HG03045 (cell line): ENCODE data around the gene DAD1.
"Not testable (repeated sequence)": the region's sequence is repeated elsewhere in the genome, so short reads cannot be mapped to it uniquely, and the experiment has no call there.

Experiments
- ATAC-seq: cut with Tn5 transposase; IDR thresholded peaks from one replicate; pipeline ENCODE4 v1.9.1; 2021; ENCODE audit warnings: mild to moderate bottlenecking, moderate library complexity; ENCODE audit not compliant: unreplicated experiment

Gene DAD1

DNA sequence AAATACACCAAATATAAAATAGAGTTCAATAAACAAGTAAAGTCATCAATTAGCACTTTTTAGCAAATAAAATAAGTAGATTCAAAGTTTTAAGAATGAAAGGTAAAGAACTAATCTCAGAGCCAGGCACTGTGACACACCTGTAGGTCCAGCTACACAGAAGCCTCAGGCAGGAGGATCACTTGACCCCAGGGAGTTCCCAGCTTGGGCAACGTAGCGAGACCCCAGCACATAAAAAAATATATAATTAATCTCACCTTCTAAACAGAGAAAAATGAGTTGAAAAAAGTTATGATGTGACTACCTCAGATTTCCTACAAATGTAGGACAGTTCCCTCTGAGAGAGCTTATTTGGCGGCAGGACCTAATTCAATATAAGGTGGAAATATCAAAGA, 19.3 kb downstream of the DAD1 start:
- no peak for ATAC-seq

GRCh38 chr14:22569106-22569736, 19.8 kb downstream of the DAD1 start:
- no peak for ATAC-seq

- ATAC-seq = no peak
These were observed 21.6 kb downstream of the DAD1 start for GRCh38 chr14:22567437-22567836.

DNA sequence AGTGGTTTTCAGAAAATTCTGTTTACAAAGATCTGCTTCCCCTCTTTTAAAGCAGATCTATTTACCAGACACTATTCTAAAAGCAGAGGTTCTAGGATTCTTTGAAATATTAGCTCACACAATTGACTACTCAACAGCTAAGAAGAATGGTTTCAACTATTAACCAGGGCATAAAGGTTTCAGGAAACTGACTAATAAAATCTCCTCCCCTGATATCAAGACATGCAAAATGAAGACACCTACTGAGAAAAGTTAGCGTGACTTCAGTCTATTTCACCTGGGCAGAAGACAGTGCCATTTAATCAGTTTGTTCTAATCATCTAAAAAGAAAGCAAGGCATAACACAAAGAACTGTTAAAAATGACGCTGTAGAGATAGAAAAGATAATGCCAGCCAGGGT, 22.2 kb downstream of the DAD1 start:
- ATAC-seq = no peak

DNA sequence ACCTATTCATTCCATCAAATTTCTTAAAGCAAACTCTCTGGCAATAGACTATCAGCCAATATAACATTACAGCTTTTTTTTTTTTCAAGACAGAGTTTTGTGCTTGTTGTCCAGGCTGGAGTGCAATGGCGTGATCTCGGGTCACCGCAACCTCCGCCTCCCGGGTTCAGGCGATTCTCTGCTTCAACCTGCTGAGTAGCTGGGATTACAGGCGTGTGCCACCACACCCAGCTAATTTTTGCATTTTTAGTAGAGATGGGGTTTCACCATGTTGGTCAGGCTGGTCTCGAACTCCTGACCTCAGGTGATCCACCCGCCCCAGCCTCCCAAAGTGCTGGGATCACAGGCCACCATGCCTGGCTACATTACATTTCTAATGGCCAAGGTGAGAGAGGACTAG, 22.8 kb downstream of the DAD1 start:
- ATAC-seq = not testable (repeated sequence)

DNA sequence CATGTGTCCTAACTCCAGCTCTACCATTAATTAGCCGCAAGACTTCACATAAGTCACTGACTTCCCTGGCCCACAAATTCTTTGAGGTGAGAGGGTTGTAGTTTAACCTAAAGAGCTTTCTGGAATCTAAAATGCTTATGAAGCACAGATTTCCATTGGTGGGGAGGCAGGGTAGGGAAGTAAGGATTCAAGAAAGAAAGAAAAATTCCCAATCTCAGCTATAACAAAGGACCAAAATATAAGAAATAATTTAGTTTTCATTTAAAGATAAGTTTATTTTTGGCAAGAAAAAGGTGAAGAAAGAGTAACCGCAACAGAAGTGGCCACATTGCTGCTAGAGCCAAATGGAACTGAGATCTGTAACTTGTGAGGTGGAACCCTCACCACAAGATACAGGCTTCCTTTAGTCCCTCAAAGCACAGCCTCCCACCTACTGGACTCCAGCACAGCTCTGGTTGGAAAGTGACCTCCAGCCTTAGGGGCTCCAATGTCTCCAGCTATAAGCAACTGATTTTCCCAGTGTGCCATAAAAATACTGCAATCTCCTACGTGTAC, 23.6 kb downstream of the DAD1 start:
- no peak for ATAC-seq

DNA sequence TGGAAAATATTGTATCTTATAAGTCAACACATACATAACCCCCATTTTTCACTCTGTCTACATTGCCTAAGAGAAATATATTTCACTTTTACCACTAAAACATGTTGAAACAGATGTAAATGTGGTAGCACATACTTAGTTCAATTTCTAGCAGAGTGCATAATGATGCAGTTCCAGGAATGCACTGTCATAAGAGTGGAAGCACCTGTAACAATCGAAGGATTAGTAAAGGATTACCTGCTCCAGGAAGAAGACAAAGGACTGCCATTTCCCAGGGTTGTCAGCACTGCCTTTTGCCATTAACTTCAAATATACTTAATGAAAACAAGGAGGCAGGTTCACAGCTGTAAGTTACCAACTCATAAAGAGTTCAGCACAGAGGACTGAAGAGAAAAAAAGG, 24.6 kb downstream of the DAD1 start:
- ATAC-seq = no peak

GRCh38 chr14:22563987-22564386, 25.0 kb downstream of the DAD1 start:
- peak; percentile 43 for ATAC-seq

GRCh38 chr14:22561661-22562579, 27.1 kb downstream of the DAD1 start:
- ATAC-seq = no peak

- ATAC-seq = no peak
These were observed 27.7 kb downstream of the DAD1 start for GRCh38 chr14:22561366-22561660.

DNA sequence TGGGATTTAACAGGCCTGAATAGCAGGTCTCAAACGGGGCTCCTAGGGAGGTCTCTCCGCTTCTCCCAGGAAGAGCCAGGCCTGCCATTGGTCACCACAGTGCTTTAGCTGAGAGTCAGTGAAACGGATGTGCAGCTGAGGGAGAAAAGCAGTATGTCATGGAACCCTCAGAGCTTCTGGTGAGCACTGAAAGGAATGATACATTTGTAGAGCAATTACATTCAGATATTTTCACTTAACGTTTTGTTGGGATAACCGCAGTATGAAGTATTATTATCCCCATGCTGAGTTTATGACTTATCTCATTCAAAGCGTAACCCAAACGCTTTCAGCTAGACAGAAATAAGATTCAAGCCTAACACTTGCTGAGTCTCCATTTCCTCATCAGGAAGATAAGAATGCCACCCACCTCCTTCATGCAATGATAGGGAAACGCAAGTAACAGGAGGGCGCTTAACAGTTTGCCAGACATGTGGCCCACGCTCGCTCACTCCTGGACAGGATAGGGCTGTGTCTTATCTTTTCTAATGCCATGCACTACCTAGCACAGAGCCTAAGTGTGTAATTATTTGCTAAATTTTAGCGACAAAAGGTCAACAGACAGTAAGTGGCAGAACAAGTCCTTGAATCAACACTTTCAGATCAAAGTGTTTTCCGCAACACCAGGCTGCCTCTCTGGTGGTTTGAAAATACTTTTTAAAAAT, 28.2 kb downstream of the DAD1 start:
- ATAC-seq = no peak

DNA sequence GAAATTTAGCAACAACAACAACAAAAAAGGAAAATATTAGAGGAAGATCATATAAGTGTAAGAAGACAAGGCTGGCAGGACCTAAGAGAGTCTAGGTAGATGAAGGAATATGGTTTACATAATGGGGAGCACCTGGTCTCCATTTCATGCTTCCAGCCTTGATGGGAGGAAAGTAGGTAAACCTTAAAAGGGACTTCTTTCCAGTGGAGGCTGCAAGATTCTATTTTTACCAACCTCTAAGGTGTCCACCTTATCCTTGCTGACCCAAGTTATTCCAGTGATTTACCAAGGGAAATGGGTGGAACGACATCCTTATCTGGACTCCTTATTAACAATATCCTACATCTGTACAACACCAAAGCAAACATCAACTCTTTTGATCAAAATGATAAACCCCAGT, 30.0 kb downstream of the DAD1 start:
- no peak for ATAC-seq

DNA sequence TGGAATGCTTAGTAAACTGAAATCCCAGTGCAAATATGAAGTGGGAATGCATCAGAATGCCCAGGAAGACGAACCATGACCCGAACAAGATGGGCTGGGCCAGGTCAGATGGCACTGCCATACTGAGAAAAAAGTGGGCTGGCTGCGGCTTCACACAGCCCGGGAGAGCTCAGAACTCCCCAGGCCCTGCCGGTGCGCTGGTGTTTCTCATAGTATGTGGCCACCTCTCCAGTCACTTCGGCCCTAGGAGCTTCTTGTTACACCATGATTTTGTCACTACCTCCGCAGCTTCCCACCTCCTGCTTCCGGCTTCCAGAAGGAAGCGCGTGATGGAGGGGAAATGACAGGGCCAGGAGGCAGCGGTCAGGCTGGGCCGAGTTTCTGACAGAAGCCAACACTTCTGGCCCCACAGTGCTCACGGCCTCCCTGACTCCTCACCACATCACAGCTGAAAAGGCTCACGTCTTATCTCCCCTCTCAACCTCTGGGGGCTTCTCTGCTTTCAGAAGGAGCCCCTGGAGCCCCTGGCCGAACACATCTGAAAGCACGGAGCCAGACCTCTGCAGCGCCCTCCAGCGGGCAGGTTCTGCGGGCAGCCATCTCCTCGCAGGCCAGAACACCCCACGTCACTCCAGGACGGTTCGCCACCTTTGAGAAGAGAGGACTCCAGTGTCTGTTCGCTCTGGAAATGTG, 30.7 kb downstream of the DAD1 start:
- no peak for ATAC-seq

GRCh38 chr14:22557846-22558220, 31.2 kb downstream of the DAD1 start:
- ATAC-seq = no peak

GRCh38 chr14:22556990-22557623, 31.9 kb downstream of the DAD1 start:
- peak; percentile 38 for ATAC-seq

GRCh38 chr14:22556021-22556989, 32.7 kb downstream of the DAD1 start:
- ATAC-seq = peak; percentile 64

DNA sequence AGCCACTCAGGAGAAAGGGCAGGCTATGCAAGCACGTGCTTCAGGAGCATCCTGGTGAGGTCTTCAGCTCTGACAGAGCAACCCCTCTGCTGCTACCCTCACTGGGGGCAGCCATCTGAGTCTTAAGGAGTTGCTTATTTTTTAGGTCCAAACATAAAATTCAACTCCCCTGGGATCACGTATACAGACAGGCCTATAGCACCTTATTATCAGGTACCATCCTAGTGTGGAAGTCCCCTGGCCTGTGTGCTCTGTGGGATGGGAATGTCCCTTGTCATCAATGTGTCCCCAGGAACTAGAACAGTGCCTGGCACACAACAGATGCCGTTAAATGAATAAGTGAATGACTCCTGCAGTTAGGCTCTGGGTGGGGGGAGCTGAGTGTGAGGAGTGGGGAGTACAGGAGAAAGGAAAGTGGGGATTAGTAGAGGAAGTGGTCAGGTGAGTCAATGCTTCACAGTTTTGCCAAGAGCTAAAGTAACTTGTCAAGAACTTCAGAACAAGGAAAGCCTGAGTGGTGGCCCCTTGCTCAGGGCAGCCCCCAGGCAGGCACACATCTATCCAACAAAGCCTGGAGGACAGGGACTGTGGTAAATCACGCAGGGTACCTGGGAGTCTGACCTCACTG, 33.5 kb downstream of the DAD1 start:
- ATAC-seq = peak; percentile 2

DNA sequence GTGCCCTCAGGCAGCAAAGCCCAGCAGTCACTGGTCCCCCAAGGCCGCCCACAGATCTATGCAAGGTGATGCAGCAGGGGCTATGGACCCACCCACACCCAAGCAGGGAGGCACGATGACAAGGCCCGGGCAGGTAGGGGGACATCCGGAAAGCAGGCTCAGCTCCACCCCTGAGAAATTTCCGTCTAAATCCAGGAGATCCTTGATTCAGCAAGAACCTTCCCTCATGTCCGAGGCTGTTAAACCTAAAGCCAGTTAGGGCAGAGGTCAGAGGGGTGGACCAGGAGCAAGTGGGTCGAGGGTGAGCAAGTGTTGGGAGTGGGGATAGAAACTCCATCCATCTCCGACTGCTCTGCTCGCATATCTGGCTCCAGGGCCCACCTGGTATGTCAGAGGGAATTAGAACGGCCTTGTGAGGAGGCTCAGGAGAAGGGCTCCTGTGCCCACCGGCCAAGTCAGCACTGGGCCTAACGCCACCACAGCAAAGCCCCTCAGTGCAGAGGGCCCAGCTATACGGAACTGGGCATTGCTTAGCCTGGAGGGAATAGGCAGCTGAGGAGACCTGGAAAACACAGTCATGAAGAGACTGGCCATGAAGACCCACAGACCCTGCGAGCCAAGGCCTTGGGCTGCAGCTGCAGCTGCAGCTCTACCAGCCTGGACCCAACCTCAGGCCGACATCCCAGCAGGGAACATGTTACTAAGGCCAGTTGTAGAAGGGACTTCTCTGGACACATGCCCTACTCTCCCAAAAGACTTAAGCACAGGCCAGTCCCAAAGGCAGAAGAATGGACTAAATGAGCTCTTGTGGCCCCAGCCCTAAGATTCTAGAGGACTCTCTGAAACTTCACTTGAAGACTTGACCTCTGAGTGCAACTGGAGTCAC, 34.3 kb downstream of the DAD1 start:
- ATAC-seq = no peak
